Small intestine (tissue), 7 donors: ENCODE results near the gene PRKCE. TPM values are rescaled to one million over a fixed set of nuclear protein-coding genes. Genes with fewer than 3 reads are reported as not detected.

ENCODE experiments used
- DNase-seq, 2 donors: peaks; one replicate each; pipeline versions ENCODE4 v3.0.0 to v3.0.0-alpha.2; 2013
- FAIRE-seq: peaks from 2 replicates; lab custom pipeline; 2012; peaks lifted over from hg19 to GRCh38; lab: Jason Lieb, UNC
- H3K27ac ChIP-seq, 3 donors: one replicate each; pipeline ENCODE4 v1.5.1; 2013; ENCODE audit warnings: low read length in 2 of 3, mild to moderate bottlenecking in 2 of 3, control low read depth in 1 of 3, inconsistent platforms in 1 of 3, low read depth in 1 of 3, moderate library complexity in 1 of 3
- H3K27me3 ChIP-seq, 3 donors: one replicate each; pipeline ENCODE4 v1.6.1; 2013; ENCODE audit warnings: low read length in 3 of 3, inconsistent platforms in 1 of 3; ENCODE audit not compliant: control insufficient read depth in 3 of 3, insufficient read depth in 3 of 3
- H3K36me3 ChIP-seq, 3 donors: one replicate each; pipeline ENCODE4 v1.6.1; 2013; ENCODE audit warnings: low read length in 3 of 3, inconsistent platforms in 1 of 3, low read depth in 1 of 3, mild to moderate bottlenecking in 1 of 3, moderate library complexity in 1 of 3; ENCODE audit not compliant: control insufficient read depth in 3 of 3, insufficient read depth in 2 of 3
- H3K4me1 ChIP-seq, 3 donors: one replicate each; pipeline ENCODE4 v1.6.1; 2013; ENCODE audit warnings: low read length in 2 of 3, inconsistent platforms in 1 of 3, low read depth in 1 of 3, mild to moderate bottlenecking in 1 of 3, moderate library complexity in 1 of 3; ENCODE audit not compliant: control insufficient read depth in 3 of 3, insufficient read depth in 2 of 3
- H3K4me3 ChIP-seq, 3 donors: one replicate each; pipeline ENCODE4 v1.5.1; 2013; ENCODE audit warnings: low read length in 3 of 3, control low read depth in 1 of 3, inconsistent platforms in 1 of 3, low read depth in 1 of 3, mild to moderate bottlenecking in 1 of 3, moderate library complexity in 1 of 3
- H3K9me3 ChIP-seq, 2 donors: one replicate each; pipeline ENCODE4 v1.6.1; 2013; ENCODE audit warnings: low read depth in 1 of 2, low read length in 1 of 2; ENCODE audit not compliant: control insufficient read depth in 2 of 2, insufficient read depth in 1 of 2
- WGBS, 3 donors: extraction: QIAGEN DNeasy Blood & Tissue Kit; methylation state at CpG; one replicate each; pipeline ENCODE4 v1.1.7; 2013; 5-methylcytosine and 5-hydroxymethylcytosine counted together
- polyA plus RNA-seq, 4 donors: library from polyadenylated mRNA; stranded (reverse) in 3 of 4; unstranded in 1 of 4; fragments of 200-250 nt in 3 of 4; fragments of 120-200 nt in 1 of 4; gene quantifications; one replicate each; pipeline versions ENCODE4 v1.2.1 to v1.2.3, GENCODE V29; 2013
- donor health status: healthy with polysubstance abuse.
- donor health status: control.
- donor health status: control.
- donor health status: Bipolar disorder and iron deficiency.
- donor health status: healthy.

Gene PRKCE
- polyA plus RNA-seq, 4 donors = 2.2 to 7.1 (median 5.4) TPM

DNA sequence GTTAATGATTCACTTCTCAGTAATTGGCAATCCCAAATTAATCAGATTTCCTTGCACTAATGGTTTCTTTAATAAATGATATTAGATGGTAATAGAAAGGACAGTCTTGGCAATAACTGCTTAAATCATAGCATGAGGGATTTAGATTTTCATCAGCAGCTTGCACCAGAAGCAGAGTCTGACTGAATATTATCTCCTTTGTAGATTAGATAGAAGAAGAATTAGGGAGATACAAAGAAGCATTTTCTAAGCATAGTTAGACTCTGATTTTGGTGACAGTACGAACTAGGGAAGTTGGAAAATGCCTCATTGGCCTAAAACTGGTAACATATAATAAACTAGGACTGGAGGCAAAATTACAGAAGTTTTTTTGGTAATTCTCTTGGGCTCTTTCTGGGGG lies 412.9 kb downstream of the PRKCE start:
- FAIRE-seq (no peak), DNase-seq (no peak)
- Histone ChIP-seq H3K27ac (no peak overlapping the region), H3K27me3 (no peaks in the 10 kb centered on the region), H3K36me3 (no peaks in the 10 kb centered on the region), H3K9me3 (no peaks in the 10 kb centered on the region), H3K4me1 (no peaks in the 10 kb centered on the region), H3K4me3 (no peak overlapping the region)
- WGBS, 3 donors = 87 to 96% (median 90%) methylated on average over 1 of the region's 1 CpG

DNA sequence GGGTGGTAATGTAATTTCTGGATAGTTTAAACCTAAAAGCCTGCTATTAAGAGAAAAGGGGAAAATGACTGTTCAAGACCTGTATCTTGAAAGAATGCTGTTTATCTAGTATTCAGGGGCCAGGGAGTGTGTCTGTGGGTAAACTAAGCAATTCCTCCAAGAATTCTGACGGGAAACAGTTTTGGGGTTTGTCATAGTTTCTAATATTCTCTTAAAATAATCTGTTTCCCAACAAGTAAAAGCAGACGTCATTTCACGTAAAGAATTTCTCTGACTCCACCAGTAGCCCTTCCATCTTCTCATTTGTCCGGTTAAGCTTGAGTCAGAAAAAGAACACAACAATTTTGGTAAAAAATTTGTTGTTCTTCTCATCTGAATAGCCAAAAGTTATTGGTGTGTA lies 413.7 kb downstream of the PRKCE start:
- DNase-seq = no peak
- FAIRE-seq = no peak
- H3K9me3 ChIP-seq = no peaks in the 10 kb centered on the region
- no peak overlapping the region for H3K4me3 ChIP-seq
- no peak overlapping the region for H3K27ac ChIP-seq
- no peaks in the 10 kb centered on the region for H3K27me3 ChIP-seq
- no peaks in the 10 kb centered on the region for H3K4me1 ChIP-seq
- H3K36me3 ChIP-seq = no peaks in the 10 kb centered on the region
- WGBS, 3 donors = 89 to 96% (median 94%) methylated on average over 4 of the region's 4 CpGs

DNA sequence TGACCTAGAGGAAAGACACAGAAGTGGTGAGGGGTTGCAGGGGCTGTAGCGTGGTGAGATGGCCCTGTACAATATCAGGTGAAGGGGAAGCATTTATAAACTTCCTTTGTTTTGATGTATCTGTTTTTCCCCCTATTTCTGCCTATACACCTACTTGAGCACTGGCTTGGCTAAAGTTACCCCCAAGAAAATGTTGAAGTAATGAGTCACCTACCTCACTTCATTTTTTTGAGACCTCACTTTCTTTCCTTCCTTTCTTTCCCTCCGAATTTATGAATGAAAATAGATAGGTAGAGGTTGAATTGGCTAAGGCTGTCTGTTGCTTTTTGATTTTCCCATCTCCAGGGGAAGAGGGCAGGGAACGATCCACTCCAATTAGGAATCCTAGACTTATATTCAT lies 414.6 kb downstream of the PRKCE start:
- no peaks in the 10 kb centered on the region for H3K9me3 ChIP-seq
- no peak overlapping the region for H3K4me3 ChIP-seq
- FAIRE-seq (no peak), DNase-seq (no peak)
- no peaks in the 10 kb centered on the region for H3K27me3 ChIP-seq
- no peak overlapping the region for H3K27ac ChIP-seq
- no peaks in the 10 kb centered on the region for H3K36me3 ChIP-seq
- WGBS, 3 donors = 83 to 95% (median 85%) methylated on average over 3 of the region's 3 CpGs
- no peaks in the 10 kb centered on the region for H3K4me1 ChIP-seq

DNA sequence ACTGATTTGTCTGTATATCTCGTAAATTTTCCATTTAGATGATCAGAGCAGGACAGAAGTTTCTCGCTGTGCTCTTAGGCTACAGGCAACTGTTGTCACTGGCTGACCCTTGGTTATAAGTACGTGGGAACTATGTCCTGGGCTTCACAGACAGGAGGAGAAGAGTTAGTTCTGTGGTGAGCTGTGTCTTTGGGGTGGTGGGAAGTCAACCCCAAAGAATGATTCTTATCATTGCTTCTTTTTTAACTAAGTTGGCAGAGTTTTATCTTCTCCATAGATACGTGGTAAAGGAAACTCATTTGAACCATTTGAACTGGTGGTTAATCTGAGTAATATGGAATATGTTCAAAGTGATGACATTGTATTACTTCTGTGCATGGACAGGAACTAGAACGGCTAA lies 415.1 kb downstream of the PRKCE start:
- WGBS, 3 donors = 78 to 91% (median 82%) methylated on average over 5 of the region's 5 CpGs
- FAIRE-seq (no peak), DNase-seq (no peak)
- H3K4me1 ChIP-seq = no peaks in the 10 kb centered on the region
- H3K27ac ChIP-seq = no peak overlapping the region
- no peaks in the 10 kb centered on the region for H3K36me3 ChIP-seq
- H3K9me3 ChIP-seq = no peaks in the 10 kb centered on the region
- no peak overlapping the region for H3K4me3 ChIP-seq
- H3K27me3 ChIP-seq = no peaks in the 10 kb centered on the region

DNA sequence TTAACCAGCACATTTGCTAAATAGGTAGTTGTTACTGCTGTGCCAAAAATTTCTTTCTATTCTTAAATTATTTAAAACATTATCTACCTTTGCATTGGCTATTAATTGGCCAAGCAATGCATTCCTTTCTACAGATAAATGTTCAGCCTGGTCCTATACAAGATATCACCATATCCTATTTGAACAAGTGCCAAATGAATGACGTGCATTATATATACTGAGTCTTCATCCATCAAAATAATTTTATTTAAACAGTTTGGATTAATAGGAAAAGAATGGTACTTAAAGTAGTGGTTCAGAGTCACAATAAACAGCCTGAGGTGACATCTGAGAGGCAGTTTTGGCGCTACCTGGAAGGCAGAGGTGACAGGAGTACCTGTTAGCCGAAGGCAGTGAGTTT lies 415.6 kb downstream of the PRKCE start:
- H3K27me3 ChIP-seq = no peaks in the 10 kb centered on the region
- FAIRE-seq (no peak), DNase-seq (no peak)
- peak overlapping the region in 1 of 3 donors; percentile 6 for H3K27ac ChIP-seq
- H3K36me3 ChIP-seq = no peaks in the 10 kb centered on the region
- WGBS, 3 donors = 88 to 94% (median 93%) methylated on average over 3 of the region's 3 CpGs
- H3K4me3 ChIP-seq = no peak overlapping the region
- no peaks in the 10 kb centered on the region for H3K4me1 ChIP-seq
- no peaks in the 10 kb centered on the region for H3K9me3 ChIP-seq

DNA sequence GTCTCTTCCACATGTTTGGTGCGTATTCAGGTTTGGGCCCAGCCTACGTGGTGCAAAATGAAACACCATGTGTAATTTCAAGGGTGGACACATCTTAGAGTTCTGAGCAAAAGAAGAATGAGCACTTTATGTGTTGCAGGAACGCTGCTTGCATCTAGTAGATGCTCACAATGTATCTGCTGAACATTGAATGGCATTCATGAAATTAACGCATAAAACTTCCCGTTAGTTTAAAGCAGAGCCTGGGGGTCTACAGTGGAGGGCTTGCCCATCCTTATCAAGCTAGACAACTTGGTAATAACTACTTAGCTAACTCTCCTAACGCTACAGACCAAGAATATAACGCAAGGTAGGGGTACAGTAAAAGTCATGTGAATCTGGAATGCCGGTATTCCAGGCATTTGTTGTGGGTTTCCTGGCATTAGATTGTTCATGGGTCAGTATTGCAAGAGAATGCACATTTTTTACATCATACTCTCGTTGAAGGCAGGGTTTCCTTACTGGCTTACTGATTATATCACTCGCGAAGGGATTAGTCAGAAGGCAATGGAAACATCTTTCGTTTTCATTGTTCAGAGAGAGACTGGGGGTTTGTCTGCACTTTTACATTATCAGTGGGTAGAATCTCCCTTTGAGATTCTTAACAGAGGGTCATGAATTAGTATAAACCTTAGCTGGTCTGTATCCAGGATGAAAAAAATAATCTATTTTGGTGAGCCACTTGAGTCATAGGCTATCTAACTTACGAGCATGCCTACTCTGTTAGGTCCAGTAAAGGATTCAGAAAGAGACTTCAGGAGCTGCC lies 416.2 kb downstream of the PRKCE start:
- H3K27ac ChIP-seq = peak overlapping the region in 1 of 3 donors; percentile 6
- no peak for FAIRE-seq

DNA sequence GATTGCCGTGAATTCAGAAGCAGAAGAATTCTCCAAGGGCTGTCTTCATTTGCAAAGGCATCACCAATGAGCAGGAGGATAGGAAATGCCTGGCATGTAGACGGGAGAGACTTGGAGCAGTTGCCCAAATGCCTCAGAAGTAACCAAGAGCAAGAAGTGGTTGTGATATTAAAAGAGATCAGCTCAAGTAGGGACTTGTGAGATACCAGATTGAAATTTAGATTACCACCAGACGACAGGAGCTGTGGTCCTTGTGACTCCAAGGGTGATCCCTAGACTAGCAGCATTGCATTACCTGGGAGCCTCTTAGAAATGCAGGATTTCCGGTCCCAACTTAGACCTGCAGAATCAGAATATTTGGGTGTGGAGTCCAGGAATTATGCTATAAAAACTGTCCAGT lies 417.2 kb downstream of the PRKCE start:
- no peak overlapping the region for H3K4me3 ChIP-seq
- no peaks in the 10 kb centered on the region for H3K4me1 ChIP-seq
- DNase-seq = no peak
- no peaks in the 10 kb centered on the region for H3K9me3 ChIP-seq
- WGBS, 3 donors = 91 to 94% (median 94%) methylated on average over 4 of the region's 4 CpGs
- H3K36me3 ChIP-seq = no peaks in the 10 kb centered on the region
- H3K27me3 ChIP-seq = no peaks in the 10 kb centered on the region
- FAIRE-seq = no peak
- H3K27ac ChIP-seq = no peak overlapping the region

More for the DNA sequence above, 416.2 kb downstream of the PRKCE start:
- no peaks in the 10 kb centered on the region for H3K9me3 ChIP-seq
- H3K4me3 ChIP-seq = no peak overlapping the region
- WGBS, 3 donors = 77 to 88% (median 84%) methylated on average over 13 of the region's 13 CpGs
- H3K36me3 ChIP-seq = no peaks in the 10 kb centered on the region
- no peaks in the 10 kb centered on the region for H3K27me3 ChIP-seq
- DNase-seq = no peak
- H3K4me1 ChIP-seq = no peaks in the 10 kb centered on the region

DNA sequence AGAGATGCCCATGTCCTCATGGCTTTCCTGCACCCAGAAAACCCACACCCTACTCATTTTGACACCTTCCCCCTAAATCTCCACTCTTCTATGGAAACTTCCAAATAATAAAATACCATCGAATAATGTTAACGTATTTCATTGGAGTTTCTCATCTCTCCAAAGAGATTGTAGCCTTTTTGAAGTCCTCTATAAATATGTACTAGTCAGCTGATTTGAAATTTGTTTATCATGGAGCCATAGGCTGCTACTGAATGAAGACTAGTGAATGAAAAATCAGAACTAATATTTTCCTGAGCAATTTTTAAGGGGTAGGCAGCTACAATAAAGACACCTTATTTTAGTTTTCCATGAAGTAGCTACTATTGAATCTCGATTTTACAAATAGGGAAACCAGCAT lies 419.6 kb downstream of the PRKCE start:
- Histone ChIP-seq H3K4me1 (no peaks in the 10 kb centered on the region), H3K9me3 (no peaks in the 10 kb centered on the region), H3K27me3 (no peaks in the 10 kb centered on the region), H3K27ac (no peak overlapping the region), H3K36me3 (peaks cover 0 to 2% (median 0%) of the 10 kb centered on the region in 3 donors), H3K4me3 (no peak overlapping the region)
- DNase-seq = no peak
- FAIRE-seq = no peak
- WGBS, 3 donors = 63 to 93% (median 75%) methylated on average over 3 of the region's 3 CpGs
